K562 (cell line): ENCODE data around the gene ECSCR. TPM values are rescaled to one million over a fixed set of nuclear protein-coding genes. Genes with fewer than 3 reads are reported as not detected.
A peak's percentile ranks its signal among the peaks of the same experiment; 100 is the strongest.

ENCODE experiments used
- ATAC-seq: fragments of 200-7000 bp; cut with Tn5 transposase; 3 replicates; pipeline ENCODE4 v1.9.1; 2020; ENCODE audit warnings: moderate library complexity
- BruUV-seq: library from RNA; stranded (reverse); fragments of 400-500 nt; replicated peaks from 2 replicates; lab custom pipeline; 2021; lab: Mats Ljungman, UMichigan
- CTCF ChIA-PET: fragments of 300-600 bp; formaldehyde crosslinking; extraction: SDS; loops from one replicate; lab custom pipeline; 2021; ENCODE audit warnings: low intra/inter-chr PET ratio; lab: Yijun Ruan, JAX
- POLR2A ChIA-PET: fragments of 300-600, 350-650 bp; sonication (Branson Sonifier 250); formaldehyde crosslinking; extraction: SDS; loops from one replicate; lab custom pipeline; 2021; ENCODE audit warnings: antibody characterized with exemption, inconsistent platforms; lab: Yijun Ruan, JAX
- DNase-seq, 4 experiments: peaks; one replicate each; pipeline versions ENCODE4 v3.0.0 to v3.0.0-alpha.2; 2011 to 2018; ENCODE audit warnings: low spot score in 3 of 4, mixed read lengths in 3 of 4; ENCODE audit errors: extremely low read depth in 1 of 4
- FAIRE-seq: peaks from 2 replicates; lab custom pipeline; 2011; peaks lifted over from hg19 to GRCh38; lab: Jason Lieb, UNC
- H2AFZ ChIP-seq: 2 replicates; pipeline ENCODE4 v1.6.0; 2011; ENCODE audit warnings: low read depth, low read length, control low read depth, inconsistent platforms
- H3K27ac ChIP-seq: fragments of 200-600 bp; 3 replicates; pipeline ENCODE4 v1.8.0; 2011; ENCODE audit warnings: low read depth, mild to moderate bottlenecking, control low read depth, inconsistent platforms, low read length, moderate library complexity, mixed read lengths; ENCODE audit errors: extremely low read depth
- H3K27me3 ChIP-seq, 2 experiments: fragments of 300-600 bp in 1 of 2; 2 replicates in 1 of 2; 3 replicates in 1 of 2; pipeline versions ENCODE4 v1.6.0 to v1.8.0; 2011; ENCODE audit warnings: inconsistent platforms in 2 of 2, low read length in 2 of 2, mild to moderate bottlenecking in 1 of 2, mixed read lengths in 1 of 2, moderate library complexity in 1 of 2; ENCODE audit not compliant: control insufficient read depth in 2 of 2, insufficient read depth in 2 of 2
- H3K36me3 ChIP-seq: fragments of 300-600 bp; 3 replicates; pipeline ENCODE4 v1.8.0; 2011; ENCODE audit warnings: mild to moderate bottlenecking, low read length, inconsistent platforms; ENCODE audit not compliant: control insufficient read depth, insufficient read depth
- H3K4me1 ChIP-seq, 2 experiments: fragments of 200-600 bp in 1 of 2; replicated peaks in 1 of 2; 2 replicates in 1 of 2; 3 replicates in 1 of 2; pipeline versions ENCODE4 v1.5.1 to v1.8.0; 2011; ENCODE audit warnings: inconsistent platforms in 2 of 2, low read length in 2 of 2, mild to moderate bottlenecking in 1 of 2, mixed read lengths in 1 of 2, moderate library complexity in 1 of 2; ENCODE audit not compliant: control insufficient read depth in 2 of 2, insufficient read depth in 2 of 2
- H3K4me2 ChIP-seq: 2 replicates; pipeline ENCODE4 v1.6.1; 2011; ENCODE audit warnings: low read length, control low read depth, inconsistent platforms, mixed read lengths; ENCODE audit not compliant: insufficient read depth
- H3K4me3 ChIP-seq: fragments of 200-600 bp; sonication (generic), shearing (Covaris generic); 2 replicates; pipeline ENCODE4 v1.5.1; 2016; ENCODE audit warnings: control low read depth, inconsistent platforms
- H3K79me2 ChIP-seq: fragments of 200-600 bp; 3 replicates; pipeline ENCODE4 v1.8.0; 2011; ENCODE audit warnings: low read length, inconsistent platforms; ENCODE audit not compliant: control insufficient read depth, insufficient read depth
- H3K9ac ChIP-seq, 2 experiments: 2 replicates each; pipeline versions ENCODE4 v1.6.0 to v1.6.1; 2011; ENCODE audit warnings: low read depth in 2 of 2, low read length in 2 of 2, control low read depth in 1 of 2, inconsistent platforms in 1 of 2, mild to moderate bottlenecking in 1 of 2, mixed read lengths in 1 of 2; ENCODE audit not compliant: insufficient read depth in 1 of 2
- H3K9me1 ChIP-seq: one replicate; pipeline ENCODE4 v1.6.0; 2011; ENCODE audit warnings: inconsistent platforms, mild to moderate bottlenecking, low read length, moderate library complexity; ENCODE audit not compliant: control insufficient read depth, insufficient read depth
- H3K9me3 ChIP-seq: replicated peaks from 2 replicates; pipeline ENCODE4 v1.5.1; 2011; ENCODE audit warnings: low read depth, low read length, inconsistent platforms; ENCODE audit not compliant: control insufficient read depth, insufficient read depth
- H4K20me1 ChIP-seq: replicated peaks from 2 replicates; pipeline ENCODE4 v1.6.1; 2011; ENCODE audit warnings: low read length, inconsistent platforms, mixed read lengths; ENCODE audit not compliant: control insufficient read depth, insufficient read depth
- CSDE1 ChIP-seq, 2 experiments: fragments of 450-650 bp; IDR thresholded peaks; 2 replicates each; pipeline ENCODE4 v1.6.1; 2016; ENCODE audit warnings: mild to moderate bottlenecking in 1 of 2
- ELF4 ChIP-seq: fragments of 450-650 bp; formaldehyde crosslinking; IDR thresholded peaks from 2 replicates; pipeline ENCODE4 v1.4.0; 2022; ENCODE audit warnings: missing genetic modification characterization
- EZH2 ChIP-seq: IDR thresholded peaks from 2 replicates; pipeline ENCODE4 v1.6.1; 2012; ENCODE audit warnings: low read depth, mild to moderate bottlenecking, inconsistent platforms, low read length, borderline replicate concordance
- FOXJ3 ChIP-seq: sonication (generic); formaldehyde crosslinking; IDR thresholded peaks from 2 replicates; pipeline ENCODE4 v1.4.0; 2020; ENCODE audit warnings: mild to moderate bottlenecking, missing genetic modification reagents
- PTTG1 ChIP-seq: fragments of 450-650 bp; IDR thresholded peaks from 2 replicates; pipeline ENCODE4 v1.6.1; 2016; ENCODE audit warnings: low read depth, mild to moderate bottlenecking, missing genetic modification characterization, missing compliant biosample characterization
- SLC30A9 ChIP-seq: fragments of 250-450 bp; sonication (Bioruptor Pico); IDR thresholded peaks from 2 replicates; pipeline ENCODE4 v1.8.0; 2022; ENCODE audit warnings: mild to moderate bottlenecking, moderate library complexity
- SP1 ChIP-seq: sonication (generic); formaldehyde crosslinking; IDR thresholded peaks from 2 replicates; pipeline ENCODE4 v1.8.1; 2022; ENCODE audit warnings: mild to moderate bottlenecking, missing genetic modification reagents
- TOE1 ChIP-seq, 2 experiments: fragments of 450-650 bp in 1 of 2; sonication (generic) in 1 of 2; formaldehyde crosslinking in 1 of 2; IDR thresholded peaks; 2 replicates each; pipeline versions ENCODE4 v1.7.1 to v1.8.0; 2016 to 2022; ENCODE audit warnings: borderline replicate concordance in 2 of 2, mild to moderate bottlenecking in 2 of 2, antibody characterized with exemption in 1 of 2, inconsistent platforms in 1 of 2, low read depth in 1 of 2, missing genetic modification reagents in 1 of 2, moderate library complexity in 1 of 2
- ZBTB26 ChIP-seq: fragments of 450-650 bp; formaldehyde crosslinking; IDR thresholded peaks from 2 replicates; pipeline ENCODE4 v1.4.0; 2022; ENCODE audit warnings: missing genetic modification characterization
- ZEB2 ChIP-seq: fragments of 450-650 bp; IDR thresholded peaks from 2 replicates; pipeline ENCODE4 v1.6.1; 2016
- ZKSCAN3 ChIP-seq: fragments of 250-450 bp; sonication (Bioruptor Pico); IDR thresholded peaks from 2 replicates; pipeline ENCODE4 v1.4.0; 2020
- ZNF212 ChIP-seq: fragments of 450-650 bp; formaldehyde crosslinking; IDR thresholded peaks from 2 replicates; pipeline ENCODE4 v1.4.0; 2020; ENCODE audit warnings: mild to moderate bottlenecking
- WGBS: fragments of 100-300 bp; shearing (Covaris generic); methylation state at CpG from one replicate; pipeline ENCODE4 v1.1.6; 2016; ENCODE audit warnings: low coverage, mixed read lengths; ENCODE audit not compliant: insufficient coverage; ENCODE audit errors: missing lambda C conversion rate; 5-methylcytosine and 5-hydroxymethylcytosine counted together
- in situ Hi-C: fragments of 300-500 bp; cut with MboI; formaldehyde crosslinking; loops from 4 replicates; pipeline ENCODE4 v1.15.0; 2018; ENCODE audit warnings: inconsistent platforms, mixed read lengths
- intact Hi-C: fragments of 100-400 bp; cut with micrococcal nuclease; formaldehyde crosslinking; loops from 2 replicates; pipeline ENCODE4 v1.14.2; 2022
- polyA plus RNA-seq, 8 experiments: library from polyadenylated mRNA; depleted of rRNA in 4 of 8; stranded (reverse) in 5 of 8; unstranded in 3 of 8; fragments of >200 nt; fragmentation: Nextera tagmentation in 2 of 8; fragmentation: Illumina TruSeq in 1 of 8; extraction: Ambion mirVana in 2 of 8; extraction: Trizol in 1 of 8; gene quantifications; 2 replicates each; pipeline versions ENCODE4 v1.2.1 to v1.2.3, GENCODE V29; 2011 to 2014; ENCODE audit warnings: inconsistent platforms in 1 of 8, missing spikeins in 1 of 8
- total RNA-seq, 7 experiments: library from RNA; depleted of rRNA in 6 of 7; stranded (reverse); fragments of >200 nt in 6 of 7; fragmentation: Illumina TruSeq in 2 of 7; extraction: Trizol in 2 of 7; gene quantifications; 2 replicates each; pipeline versions ENCODE4 v1.2.1 to v1.2.3, GENCODE V29; 2011 to 2021; ENCODE audit warnings: low replicate concordance in 1 of 7

The ECSCR gene
- total and polyA plus RNA-seq, 9 of the 15 experiments (the other 6 are each of a cell fraction or from before 2014, with no cell fraction given) = 0.10 to 0.25 (median 0.13) TPM; not detected in 6

DNA sequence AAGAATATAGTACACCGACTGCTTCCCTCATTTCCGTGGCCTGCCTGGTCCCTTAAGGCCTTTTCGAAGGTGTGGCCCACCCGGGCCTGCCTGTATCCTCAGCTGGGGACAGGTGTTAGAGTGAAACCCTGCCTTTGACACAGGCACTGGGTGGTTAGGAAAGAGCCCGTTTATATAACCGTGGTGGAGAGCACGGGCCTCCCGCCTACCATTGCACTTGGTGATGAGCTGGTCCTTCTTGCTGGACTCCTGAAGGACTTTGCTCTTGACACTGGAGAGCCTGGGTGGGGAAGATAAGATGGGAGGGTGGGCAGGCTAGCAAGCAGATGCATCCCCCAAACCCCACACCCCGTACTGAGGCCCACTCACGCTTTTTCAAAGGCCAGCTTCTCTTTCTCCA lies 61.0 kb downstream of the ECSCR start:
- ChIA-PET CTCF (no interaction called here), POLR2A (interaction anchor here (0.6 to 1.6 kb wide), 4 partner anchors 15 to 158 kb away, joined by 3 to 4 read pairs (median 3); no protein-coding TSS in a partner anchor)
- WGBS = 47% methylated on average over 10 of the region's 10 CpGs
- Histone ChIP-seq H3K4me2 (no peak overlapping the region), H4K20me1 (no peaks in the 10 kb centered on the region), H3K36me3 (0 out of 3 replicates have a peak, but pooled peaks cover 2% of the 10 kb centered on the region), H3K9ac (no peak overlapping the region; a peak in 1 of 4 replicates), H3K9me1 (no peaks in the 10 kb centered on the region), H3K4me1 (peaks cover 15 to 16% of the 10 kb centered on the region in 2 experiments), H3K27ac (no peak overlapping the region), H3K27me3 (no peaks in the 10 kb centered on the region), H2AFZ (no peak overlapping the region), H3K9me3 (no peaks in the 10 kb centered on the region), H3K79me2 (no peaks in the 10 kb centered on the region), H3K4me3 (no peak overlapping the region)
- no TSS peak for BruUV-seq
- intact Hi-C loops = loop anchor here (5.0 kb wide), 1 partner anchor 59 kb away; the partner anchor contains the start of gene PAIP2
- no peak for ATAC-seq
- in situ Hi-C loops = no loop called here
- no peak for FAIRE-seq
- TF ChIP-seq ZBTB26 (CRISPR knock-in tag) = no peak
- no peak for TF ChIP-seq CSDE1 (IDR thresholded peaks at IDR 0.05)
- no peak for TF ChIP-seq ELF4
- TF ChIP-seq ZNF212 (CRISPR knock-in tag) = no peak
- TF ChIP-seq SP1 (CRISPR knock-in tag) = no peak
- no peak for TF ChIP-seq SLC30A9 (CRISPR knock-in tag)
- TF ChIP-seq PTTG1 (tag) = no peak
- no peak for TF ChIP-seq FOXJ3 (CRISPR knock-in tag)
- TF ChIP-seq EZH2 = no peak
- TF ChIP-seq ZEB2 = no peak
- TF ChIP-seq TOE1 (IDR thresholded peaks at IDR 0.05; ENCODE audit: borderline replicate concordance) = no peak
- TF ChIP-seq TOE1 (CRISPR knock-in tag; IDR thresholded peaks at IDR 0.05; ENCODE audit: borderline replicate concordance, low read depth) = no peak
- TF ChIP-seq ZKSCAN3 = no peak
- DNase-seq = peak in 1 of 4 experiments; percentile 33
